GM12878 (cell line): ENCODE data around the gene TICRR. TPM values are rescaled to one million over a fixed set of nuclear protein-coding genes. Genes with fewer than 3 reads are reported as not detected.

Experiments used
- ATAC-seq: fragments of 200-7000 bp; cut with Tn5 transposase; 3 replicates; pipeline ENCODE4 v1.9.1; 2020; ENCODE audit warnings: mild to moderate bottlenecking, moderate library complexity
- BruUV-seq: library from RNA; stranded (reverse); fragments of 400-500 nt; replicated peaks from 2 replicates; lab custom pipeline; 2021; lab: Mats Ljungman, UMichigan
- CTCF ChIA-PET: fragments of 300-600 bp; sonication (Branson Sonifier 250); formaldehyde crosslinking; extraction: SDS; loops from one replicate; lab custom pipeline; 2021; ENCODE audit warnings: inconsistent platforms; lab: Yijun Ruan, JAX
- POLR2A ChIA-PET: fragments of 350-600 bp; formaldehyde crosslinking; extraction: SDS; loops from one replicate; lab custom pipeline; 2021; ENCODE audit warnings: inconsistent platforms; lab: Charles Lee
- RAD21 ChIA-PET: fragments of 300-600 bp; sonication (Branson Sonifier 250); formaldehyde crosslinking; loops from one replicate; lab custom pipeline; 2023; ENCODE audit warnings: antibody characterized with exemption; ENCODE audit not compliant: unreplicated experiment; lab: Charles Lee
- SMC1A ChIA-PET: fragments of 300-600 bp; sonication (Branson Sonifier 250); formaldehyde crosslinking; loops from one replicate; lab custom pipeline; 2023; ENCODE audit not compliant: unreplicated experiment, uncharacterized antibody; lab: Charles Lee
- DNase-seq: peaks from one replicate; pipeline ENCODE4 v3.0.0-alpha.2; 2011; ENCODE audit warnings: low read depth, low spot score
- FAIRE-seq: peaks from 3 replicates; lab custom pipeline; 2011; peaks lifted over from hg19 to GRCh38; lab: Jason Lieb, UNC
- H2AFZ ChIP-seq: 2 replicates; pipeline ENCODE4 v1.6.0; 2011; ENCODE audit warnings: low read depth, low read length, control low read depth; ENCODE audit not compliant: control insufficient read depth
- H3K27ac ChIP-seq: 2 replicates; pipeline ENCODE4 v1.5.1; 2011; ENCODE audit warnings: control low read depth; ENCODE audit not compliant: control insufficient read depth, insufficient read depth
- H3K27me3 ChIP-seq, 2 experiments: replicated peaks in 1 of 2; 2 replicates each; pipeline versions ENCODE4 v1.6.0 to v1.6.1; 2011; ENCODE audit warnings: low read length in 1 of 2; ENCODE audit not compliant: control insufficient read depth in 2 of 2, insufficient read depth in 2 of 2
- H3K36me3 ChIP-seq, 2 experiments: 2 replicates each; pipeline ENCODE4 v1.5.1; 2011; ENCODE audit warnings: low read length in 1 of 2; ENCODE audit not compliant: control insufficient read depth in 2 of 2, insufficient read depth in 2 of 2
- H3K4me1 ChIP-seq: 2 replicates; pipeline ENCODE4 v1.6.1; 2011; ENCODE audit warnings: mild to moderate bottlenecking, low read length, moderate library complexity, mixed read lengths; ENCODE audit not compliant: control insufficient read depth, insufficient read depth
- H3K4me2 ChIP-seq: 2 replicates; pipeline ENCODE4 v1.6.0; 2011; ENCODE audit warnings: control low read depth; ENCODE audit not compliant: control insufficient read depth, insufficient read depth
- H3K4me3 ChIP-seq: fragments of 200-600 bp; sonication (generic); 2 replicates; pipeline ENCODE4 v1.5.1; 2016
- H3K79me2 ChIP-seq: 2 replicates; pipeline ENCODE4 v1.6.0; 2011; ENCODE audit warnings: low read length; ENCODE audit not compliant: control insufficient read depth, insufficient read depth
- H3K9ac ChIP-seq: 2 replicates; pipeline ENCODE4 v1.8.0; 2011; ENCODE audit warnings: low read length, control low read depth, mixed read lengths; ENCODE audit not compliant: control insufficient read depth, insufficient read depth
- H3K9me3 ChIP-seq: replicated peaks from 3 replicates; pipeline ENCODE4 v1.5.1; 2011; ENCODE audit warnings: mild to moderate bottlenecking, low read length; ENCODE audit not compliant: control insufficient read depth, insufficient read depth
- H4K20me1 ChIP-seq: 2 replicates; pipeline ENCODE4 v1.6.0; 2011; ENCODE audit not compliant: control insufficient read depth, insufficient read depth
- ATF3 ChIP-seq: IDR thresholded peaks from 2 replicates; pipeline ENCODE4 v1.6.1; 2011; ENCODE audit warnings: low read depth, mild to moderate bottlenecking, low read length, moderate library complexity, borderline replicate concordance; ENCODE audit errors: extremely low read depth
- BCL11A ChIP-seq: IDR thresholded peaks from 2 replicates; pipeline ENCODE4 v1.6.1; 2011; ENCODE audit warnings: low read depth, low read length
- BRCA1 ChIP-seq: IDR thresholded peaks from 2 replicates; pipeline ENCODE4 v1.6.1; 2011; ENCODE audit warnings: low read depth, low read length, improper control_type of control experiment
- CUX1 ChIP-seq: IDR thresholded peaks from 2 replicates; pipeline ENCODE4 v1.6.1; 2012; ENCODE audit warnings: improper control_type of control experiment, low read depth, low read length; ENCODE audit not compliant: insufficient replicate concordance
- EGR1 ChIP-seq, 2 experiments: IDR thresholded peaks; 1 replicate in 1 of 2; 2 replicates in 1 of 2; pipeline ENCODE4 v1.6.1; 2011 to 2012; ENCODE audit warnings: low read depth in 2 of 2, low read length in 2 of 2, borderline replicate concordance in 1 of 2, mild to moderate bottlenecking in 1 of 2, moderate library complexity in 1 of 2
- ETV6 ChIP-seq, 2 experiments: fragments of 450-650 bp in 1 of 2; IDR thresholded peaks in 1 of 2; conservative IDR thresholded peaks in 1 of 2; 2 replicates each; pipeline ENCODE4 v1.6.1; 2014; ENCODE audit warnings: antibody characterized with exemption in 1 of 2, borderline replicate concordance in 1 of 2, low read depth in 1 of 2, mild to moderate bottlenecking in 1 of 2, moderate library complexity in 1 of 2
- FOXM1 ChIP-seq: IDR thresholded peaks from 2 replicates; pipeline ENCODE4 v1.6.1; 2012; ENCODE audit warnings: low read depth, mild to moderate bottlenecking, inconsistent platforms, low read length, moderate library complexity
- IKZF1 ChIP-seq: fragments of 450-650 bp; conservative IDR thresholded peaks from 2 replicates; pipeline ENCODE4 v1.6.1; 2017; ENCODE audit warnings: antibody characterized with exemption, mild to moderate bottlenecking
- MEF2A ChIP-seq: IDR thresholded peaks from 2 replicates; pipeline ENCODE4 v1.6.1; 2011; ENCODE audit warnings: low read depth, mild to moderate bottlenecking, low read length, moderate library complexity; ENCODE audit not compliant: insufficient read depth
- MEF2B ChIP-seq: fragments of 450-650 bp; IDR thresholded peaks from 2 replicates; pipeline ENCODE4 v1.6.1; 2018; ENCODE audit warnings: mild to moderate bottlenecking, moderate library complexity; ENCODE audit not compliant: partially characterized antibody, poor library complexity, severe bottlenecking
- MTA2 ChIP-seq: fragments of 450-650 bp; IDR thresholded peaks from 2 replicates; pipeline ENCODE4 v1.6.1; 2016; ENCODE audit warnings: low read depth, mild to moderate bottlenecking, moderate library complexity
- MTA3 ChIP-seq: IDR thresholded peaks from 2 replicates; pipeline ENCODE4 v1.6.1; 2012; ENCODE audit warnings: low read length, inconsistent platforms, borderline replicate concordance
- MYC ChIP-seq: IDR thresholded peaks from 2 replicates; pipeline ENCODE4 v1.6.1; 2011; ENCODE audit warnings: mild to moderate bottlenecking, low read length, moderate library complexity, inconsistent platforms; ENCODE audit not compliant: insufficient read depth, insufficient replicate concordance, insufficient read length, severe bottlenecking
- NR2F1 ChIP-seq: fragments of 450-650 bp; conservative IDR thresholded peaks from 2 replicates; pipeline ENCODE4 v1.6.1; 2017; ENCODE audit warnings: mild to moderate bottlenecking
- POLR2AphosphoS5 ChIP-seq: IDR thresholded peaks from 2 replicates; pipeline ENCODE4 v1.6.1; 2011; ENCODE audit warnings: mild to moderate bottlenecking, low read length, inconsistent platforms
- RB1 ChIP-seq: fragments of 450-650 bp; formaldehyde crosslinking; IDR thresholded peaks from 2 replicates; pipeline ENCODE4 v1.6.1; 2017; ENCODE audit warnings: mild to moderate bottlenecking, borderline replicate concordance
- RBBP5 ChIP-seq: fragments of 200-600 bp; sonication (generic); conservative IDR thresholded peaks from 2 replicates; pipeline ENCODE4 v1.6.1; 2016
- WRNIP1 ChIP-seq: IDR thresholded peaks from 2 replicates; pipeline ENCODE4 v1.6.1; 2011; ENCODE audit warnings: low read depth, low read length, improper control_type of control experiment, borderline replicate concordance
- YY1 ChIP-seq: IDR thresholded peaks from 2 replicates; pipeline ENCODE4 v1.6.1; 2011; ENCODE audit warnings: low read depth, mild to moderate bottlenecking, low read length
- WGBS: methylation state at CpG from one replicate; pipeline ENCODE4 v1.1.6; 2016; ENCODE audit warnings: low lambda C conversion rate; ENCODE audit not compliant: insufficient replicate concordance, insufficient coverage; ENCODE audit errors: missing lambda C conversion rate; 5-methylcytosine and 5-hydroxymethylcytosine counted together
- in situ Hi-C: fragments of 300-500 bp; cut with MboI; formaldehyde crosslinking; loops from 9 replicates; pipeline ENCODE4 v1.14.3; 2018; ENCODE audit warnings: mixed read lengths
- intact Hi-C: fragments of 100-400 bp; cut with micrococcal nuclease; formaldehyde crosslinking; loops from one replicate; pipeline ENCODE4 v1.14.2; 2022; ENCODE audit not compliant: unreplicated experiment
- polyA plus RNA-seq, 11 experiments: library from polyadenylated mRNA; depleted of rRNA in 4 of 11; unstranded in 6 of 11; stranded (reverse) in 5 of 11; fragments of >200 nt; fragmentation: Nextera tagmentation in 4 of 11; fragmentation: Illumina TruSeq in 1 of 11; extraction: Ambion mirVana in 4 of 11; extraction: Trizol in 1 of 11; gene quantifications; 1 replicate in 1 of 11; 2 replicates in 10 of 11; pipeline versions ENCODE4 v1.2.1 to v1.2.3, GENCODE V29; 2011 to 2016; ENCODE audit warnings: inconsistent platforms in 2 of 11, missing spikeins in 2 of 11, low read depth in 1 of 11
- total RNA-seq, 4 experiments: library from RNA; depleted of rRNA in 3 of 4; stranded (reverse); fragments of >200 nt in 3 of 4; fragmentation: Illumina TruSeq in 1 of 4; extraction: Trizol in 1 of 4; gene quantifications; 2 replicates each; pipeline versions ENCODE4 v1.2.1 to v1.2.3, GENCODE V29; 2013 to 2021

The TICRR gene
- total and polyA plus RNA-seq, 10 of the 15 experiments (the other 5 are each of a cell fraction or from before 2014, with no cell fraction given), result 0.58 to 21.5 (median 11.5) TPM

- SMC1A ChIA-PET, result no interaction called here
- intact Hi-C loops (no loop called here), in situ Hi-C loops (no loop called here)
- Histone ChIP-seq H3K9ac (no peak overlapping the region), H3K4me2 (no peak overlapping the region), H3K27me3 (no peaks in the 10 kb centered on the region), H3K79me2 (no peaks in the 10 kb centered on the region), H2AFZ (no peak overlapping the region), H3K36me3 (peaks cover 16 to 35% of the 10 kb centered on the region in 2 experiments), H3K9me3 (no peaks in the 10 kb centered on the region; the same call in 2 of the 3 replicates), H3K4me3 (no peak overlapping the region), H3K4me1 (no peaks in the 10 kb centered on the region), H3K27ac (no peak overlapping the region), H4K20me1 (no peaks in the 10 kb centered on the region)
- WGBS, result 98% methylated on average over 5 of the region's 5 CpGs
- POLR2A ChIA-PET, result no interaction called here
- CTCF ChIA-PET, result no interaction called here
- DNase-seq (no peak), FAIRE-seq (no peak), ATAC-seq (no peak)
- RAD21 ChIA-PET, result no interaction called here
- TF ChIP-seq EGR1 (IDR thresholded peaks at IDR 0.05; ENCODE audit: borderline replicate concordance in 1 of 2, low read depth in 2 of 2, low read length in 2 of 2), result no peak
- TF ChIP-seq FOXM1, result no peak
- no peak for TF ChIP-seq MYC
- no peak for TF ChIP-seq RBBP5
- TF ChIP-seq MTA2, result no peak
- TF ChIP-seq MEF2A, result no peak
- no peak for TF ChIP-seq YY1
- TF ChIP-seq BCL11A, result no peak
- no peak for TF ChIP-seq NR2F1
- no peak for TF ChIP-seq ATF3
- no peak for TF ChIP-seq MEF2B
- no peak for TF ChIP-seq IKZF1
- TF ChIP-seq MTA3, result no peak
- TF ChIP-seq RB1, result no peak
- no peak for TF ChIP-seq POLR2AphosphoS5
- TF ChIP-seq ETV6 (conservative IDR thresholded peaks at IDR 0.05 in 1 of 2, IDR thresholded peaks at IDR 0.05 in 1 of 2; ENCODE audit: borderline replicate concordance in 1 of 2, low read depth in 1 of 2), result no peak
- TF ChIP-seq BRCA1, result no peak
- no peak for TF ChIP-seq WRNIP1
- no peak for TF ChIP-seq CUX1
- BruUV-seq, result no TSS peak
Measured at GRCh38 chr15:89629829-89630228, 54.6 kb downstream of the TICRR start.
